Activated naive CD8-positive, alpha-beta T cell treated with anti-CD3 and anti-CD28 coated beads, Interleukin-2, amount 50 U/mL, for 24 hours (primary cell): ENCODE data around the gene TTC24.
"Not testable (repeated sequence)": the region's sequence is repeated elsewhere in the genome, so short reads cannot be mapped to it uniquely, and the experiment has no call there.

Experiments
- ATAC-seq: fragments of 150-1000 bp; cut with Tn5 transposase; one replicate; pipeline ENCODE4 v1.10.0; 2021
- DNase-seq: peaks from one replicate; pipeline ENCODE4 v3.0.0; 2021
- H3K27ac Mint-ChIP-seq: one replicate; pipeline ENCODE4 v1.8.0; 2021; ENCODE audit warnings: mild to moderate bottlenecking, mixed read lengths
- H3K27me3 Mint-ChIP-seq: one replicate; pipeline ENCODE4 v1.8.0; 2021; ENCODE audit warnings: mixed read lengths
- H3K36me3 Mint-ChIP-seq: one replicate; pipeline ENCODE4 v1.8.0; 2021; ENCODE audit warnings: low read depth, mixed read lengths
- H3K4me1 Mint-ChIP-seq: one replicate; pipeline ENCODE4 v1.8.0; 2021; ENCODE audit warnings: mixed read lengths
- H3K4me3 Mint-ChIP-seq: one replicate; pipeline ENCODE4 v1.8.0; 2021; ENCODE audit warnings: mild to moderate bottlenecking, moderate library complexity, mixed read lengths
- H3K9me3 Mint-ChIP-seq: one replicate; pipeline ENCODE4 v1.8.0; 2021; ENCODE audit warnings: mixed read lengths

Gene TTC24

GRCh38 chr1:156571261-156571852, 8.2 kb upstream of the TTC24 start:
- Mint-ChIP-seq H3K4me3 (peak overlapping the region; percentile 99), H3K36me3 (peaks cover 2% of the 10 kb centered on the region), H3K27ac (no peak overlapping the region), H3K9me3 (no peaks in the 10 kb centered on the region), H3K4me1 (peaks cover 30% of the 10 kb centered on the region), H3K27me3 (peaks cover 34% of the 10 kb centered on the region)
- peak; percentile 71 for ATAC-seq
- no peak for DNase-seq

GRCh38 chr1:156571919-156572662, 7.4 kb upstream of the TTC24 start, which contains the start of gene IQGAP3:
TSS of gene IQGAP3 (minus strand) at chr1:156572565. CDS start at chr1:156572529, 36 bp downstream.
- peak within 1 kb of the TSS; percentile 86 for H3K27ac Mint-ChIP-seq

GRCh38 chr1:156572663-156573018, 6.9 kb upstream of the TTC24 start:
- Mint-ChIP-seq H3K27ac (peak overlapping the region; percentile 86), H3K4me1 (peaks cover 30% of the 10 kb centered on the region), H3K4me3 (peak overlapping the region; percentile 99), H3K27me3 (peaks cover 34% of the 10 kb centered on the region), H3K9me3 (no peaks in the 10 kb centered on the region), H3K36me3 (peaks cover 2% of the 10 kb centered on the region)
- ATAC-seq, result no peak
- DNase-seq, result no peak

More at GRCh38 chr1:156571919-156572662, 7.4 kb upstream of the TTC24 start, which contains the start of gene IQGAP3:
- ATAC-seq (peak; percentile 87), DNase-seq (peak; percentile 79)
- Mint-ChIP-seq H3K27me3 (peaks cover 34% of the 10 kb centered on the region), H3K9me3 (no peaks in the 10 kb centered on the region), H3K36me3 (peaks cover 2% of the 10 kb centered on the region), H3K4me3 (peak within 1 kb of the TSS; percentile 99), H3K4me1 (peaks cover 30% of the 10 kb centered on the region)

- DNase-seq (no peak), ATAC-seq (no peak)
- Mint-ChIP-seq H3K27me3 (peaks cover 34% of the 10 kb centered on the region), H3K9me3 (no peaks in the 10 kb centered on the region), H3K4me1 (peaks cover 30% of the 10 kb centered on the region), H3K27ac (no peak overlapping the region), H3K36me3 (peaks cover 2% of the 10 kb centered on the region), H3K4me3 (no peak overlapping the region)
Measured at GRCh38 chr1:156574039-156574633, 5.4 kb upstream of the TTC24 start.

- H3K9me3 Mint-ChIP-seq, result no peaks in the 10 kb centered on the region
- H3K36me3 Mint-ChIP-seq, result no peaks in the 10 kb centered on the region
- H3K27me3 Mint-ChIP-seq, result peaks cover 14% of the 10 kb centered on the region
- DNase-seq (no peak), ATAC-seq (no peak)
- no peak overlapping the region for H3K27ac Mint-ChIP-seq
- peaks cover 25% of the 10 kb centered on the region for H3K4me1 Mint-ChIP-seq
- H3K4me3 Mint-ChIP-seq, result no peak overlapping the region
Measured at GRCh38 chr1:156577550-156577949, 2.0 kb upstream of the TTC24 start.

GRCh38 chr1:156578055-156578454, 1.5 kb upstream of the TTC24 start:
- no peak for ATAC-seq
- DNase-seq, result no peak
- no peak overlapping the region for H3K27ac Mint-ChIP-seq
- H3K4me3 Mint-ChIP-seq, result no peak overlapping the region
- H3K9me3 Mint-ChIP-seq, result no peaks in the 10 kb centered on the region
- peaks cover 22% of the 10 kb centered on the region for H3K4me1 Mint-ChIP-seq
- H3K27me3 Mint-ChIP-seq, result peaks cover 9% of the 10 kb centered on the region
- H3K36me3 Mint-ChIP-seq, result no peaks in the 10 kb centered on the region

GRCh38 chr1:156581661-156582387, 2.3 kb downstream of the TTC24 start:
- Mint-ChIP-seq H3K4me1 (peaks cover 30% of the 10 kb centered on the region), H3K36me3 (peaks cover 3% of the 10 kb centered on the region), H3K27ac (peak overlapping the region; percentile 97), H3K9me3 (no peaks in the 10 kb centered on the region), H3K4me3 (peak overlapping the region; percentile 96), H3K27me3 (no peaks in the 10 kb centered on the region)
- DNase-seq (peak; percentile 64), ATAC-seq (peak; percentile 78)

- peak overlapping the region; percentile 97 for H3K27ac Mint-ChIP-seq
- no peaks in the 10 kb centered on the region for H3K27me3 Mint-ChIP-seq
- DNase-seq (peak; percentile 54), ATAC-seq (peak; percentile 69)
- peaks cover 30% of the 10 kb centered on the region for H3K4me1 Mint-ChIP-seq
- H3K36me3 Mint-ChIP-seq, result peaks cover 3% of the 10 kb centered on the region
- no peaks in the 10 kb centered on the region for H3K9me3 Mint-ChIP-seq
- peak overlapping the region; percentile 96 for H3K4me3 Mint-ChIP-seq
Measured at GRCh38 chr1:156582388-156583017, 3.0 kb downstream of the TTC24 start.

GRCh38 chr1:156583821-156584622, 4.5 kb downstream of the TTC24 start:
- H3K27ac Mint-ChIP-seq, result peak overlapping the region; percentile 97
- peaks cover 3% of the 10 kb centered on the region for H3K36me3 Mint-ChIP-seq
- no peak for ATAC-seq
- peak; percentile 82 for DNase-seq
- H3K27me3 Mint-ChIP-seq, result no peaks in the 10 kb centered on the region
- H3K4me3 Mint-ChIP-seq, result peak overlapping the region; percentile 96
- H3K9me3 Mint-ChIP-seq, result no peaks in the 10 kb centered on the region
- peaks cover 30% of the 10 kb centered on the region for H3K4me1 Mint-ChIP-seq

GRCh38 chr1:156584813-156585212, 5.3 kb downstream of the TTC24 start:
- peaks cover 30% of the 10 kb centered on the region for H3K4me1 Mint-ChIP-seq
- H3K27me3 Mint-ChIP-seq, result no peaks in the 10 kb centered on the region
- H3K9me3 Mint-ChIP-seq, result no peaks in the 10 kb centered on the region
- no peak for DNase-seq
- H3K27ac Mint-ChIP-seq, result no peak overlapping the region
- no peak overlapping the region for H3K4me3 Mint-ChIP-seq
- ATAC-seq, result no peak
- H3K36me3 Mint-ChIP-seq, result peaks cover 3% of the 10 kb centered on the region

- Mint-ChIP-seq H3K36me3 (peaks cover 3% of the 10 kb centered on the region), H3K27me3 (no peaks in the 10 kb centered on the region), H3K4me3 (no peak overlapping the region)
Measured at GRCh38 chr1:156586323-156586722, 6.8 kb downstream of the TTC24 start.

GRCh38 chr1:156586892-156587477, 7.5 kb downstream of the TTC24 start:
- Mint-ChIP-seq H3K9me3 (no peaks in the 10 kb centered on the region), H3K4me3 (no peak overlapping the region)

More at GRCh38 chr1:156586323-156586722, 6.8 kb downstream of the TTC24 start:
- Mint-ChIP-seq H3K9me3 (no peaks in the 10 kb centered on the region), H3K27ac (no peak overlapping the region), H3K4me1 (peaks cover 35% of the 10 kb centered on the region)
- ATAC-seq (no peak), DNase-seq (no peak)

GRCh38 chr1:156587927-156588326, 8.4 kb downstream of the TTC24 start:
- H3K4me1 Mint-ChIP-seq, result peaks cover 33% of the 10 kb centered on the region
- not testable (repeated sequence) for H3K9me3 Mint-ChIP-seq

More at GRCh38 chr1:156586892-156587477, 7.5 kb downstream of the TTC24 start:
- Mint-ChIP-seq H3K36me3 (peaks cover 3% of the 10 kb centered on the region), H3K4me1 (peaks cover 32% of the 10 kb centered on the region), H3K27ac (no peak overlapping the region), H3K27me3 (no peaks in the 10 kb centered on the region)
- DNase-seq (no peak), ATAC-seq (no peak)

More at GRCh38 chr1:156587927-156588326, 8.4 kb downstream of the TTC24 start:
- H3K27me3 Mint-ChIP-seq, H3K4me3 Mint-ChIP-seq, H3K27ac Mint-ChIP-seq, ATAC-seq, DNase-seq, H3K36me3 Mint-ChIP-seq: not testable (repeated sequence)
